NCI-H1105 (cell line): ENCODE measurements around the gene EVA1C.
"Not testable (repeated sequence)": the region's sequence is repeated elsewhere in the genome, so short reads cannot be mapped to it uniquely, and the experiment has no call there.

ENCODE experiments used
- DNase-seq: peaks from one replicate; lab custom pipeline; 2025; lab: John Stamatoyannopoulos, UW

The EVA1C gene

GRCh38 chr21:32530809-32531208, 118.3 kb downstream of the EVA1C start:
- not testable (repeated sequence) for DNase-seq

- not testable (repeated sequence) for DNase-seq
Observed at GRCh38 chr21:32531561-32531960, 119.1 kb downstream of the EVA1C start.

- no peak for DNase-seq
Observed at GRCh38 chr21:32532636-32533035, 120.1 kb downstream of the EVA1C start.

- DNase-seq: no peak
Observed at GRCh38 chr21:32533053-32533452, 120.5 kb downstream of the EVA1C start.

- DNase-seq: no peak
Observed at GRCh38 chr21:32533611-32534010, 121.1 kb downstream of the EVA1C start.

GRCh38 chr21:32534113-32534512, 121.6 kb downstream of the EVA1C start:
- no peak for DNase-seq

GRCh38 chr21:32535612-32536011, 123.1 kb downstream of the EVA1C start:
- no peak for DNase-seq

- no peak for DNase-seq
Observed at GRCh38 chr21:32537569-32537881, 125.0 kb downstream of the EVA1C start.

GRCh38 chr21:32538147-32538792, 125.8 kb downstream of the EVA1C start:
- no peak for DNase-seq

GRCh38 chr21:32539378-32539777, 126.9 kb downstream of the EVA1C start:
- DNase-seq: no peak

- DNase-seq: not testable (repeated sequence)
Observed at GRCh38 chr21:32543056-32543455, 130.6 kb downstream of the EVA1C start.

- no peak for DNase-seq
Observed at GRCh38 chr21:32543975-32544374, 131.5 kb downstream of the EVA1C start.

GRCh38 chr21:32544697-32545096, 132.2 kb downstream of the EVA1C start:
- DNase-seq: no peak

GRCh38 chr21:32545948-32546441, 133.5 kb downstream of the EVA1C start:
- DNase-seq: no peak

GRCh38 chr21:32547018-32547417, 134.5 kb downstream of the EVA1C start:
- no peak for DNase-seq

- no peak for DNase-seq
Observed at GRCh38 chr21:32548978-32549377, 136.5 kb downstream of the EVA1C start.

GRCh38 chr21:32549440-32549839, 136.9 kb downstream of the EVA1C start:
- no peak for DNase-seq

- no peak for DNase-seq
Observed at GRCh38 chr21:32549886-32550285, 137.4 kb downstream of the EVA1C start.

- DNase-seq: no peak
Observed at GRCh38 chr21:32554832-32555638, 142.5 kb downstream of the EVA1C start.

GRCh38 chr21:32558106-32558505, 145.6 kb downstream of the EVA1C start:
- no peak for DNase-seq

GRCh38 chr21:32559006-32559610, 146.6 kb downstream of the EVA1C start:
- DNase-seq: no peak

GRCh38 chr21:32560896-32561295, 148.4 kb downstream of the EVA1C start:
- DNase-seq: no peak

- not testable (repeated sequence) for DNase-seq
Observed at GRCh38 chr21:32561476-32561875, 149.0 kb downstream of the EVA1C start.
